ENCODE measurements around the gene LRRC27.

DNA sequence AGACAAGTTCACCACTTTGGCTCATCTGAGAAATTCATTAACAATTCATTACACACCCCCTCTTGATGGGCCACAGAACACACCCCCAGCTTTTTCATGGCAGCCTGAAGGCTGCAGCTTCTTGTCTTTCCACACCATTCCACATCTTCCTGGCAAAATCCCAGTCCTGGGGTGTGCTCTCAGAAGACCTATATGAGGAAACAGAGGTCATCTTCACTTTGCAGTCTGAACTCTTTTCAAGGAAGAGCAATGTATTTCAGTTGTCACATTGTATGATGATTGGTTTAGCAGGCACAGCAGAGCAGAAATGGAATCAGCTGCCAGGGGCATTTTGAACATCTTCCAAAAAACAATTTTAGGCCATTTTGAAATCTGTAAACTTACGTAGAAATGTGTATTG, 7.8 kb upstream of the LRRC27 start:
- TF ChIP-seq POLR2A (IDR thresholded peaks at IDR 0.05) (no peak), CTCF (IDR thresholded peaks at IDR 0.05) (no peak)

Measured in adrenal gland (tissue), 5 donors.